Ovary (tissue), 3 donors: Measurements from ENCODE around the gene DRAXIN.

Experiments
- POLR2A ChIP-seq: fragments of 450-650 bp; IDR thresholded peaks from one replicate; pipeline ENCODE4 v1.6.1; 2017; ENCODE audit warnings: antibody characterized with exemption, mild to moderate bottlenecking, moderate library complexity
- TF ChIP-seq, protein P1 (sequence below), 3 donors: fragments of 450-650 bp in 2 of 3; fragments of 200-600 bp in 1 of 3; IDR thresholded peaks; one replicate each; pipeline versions ENCODE4 v1.5.1 to v1.8.0; 2016 to 2022; ENCODE audit warnings: antibody characterized with exemption in 3 of 3, mild to moderate bottlenecking in 1 of 3
- donor health status: DM: no; HTN: no; CAD: no.

DNA sequence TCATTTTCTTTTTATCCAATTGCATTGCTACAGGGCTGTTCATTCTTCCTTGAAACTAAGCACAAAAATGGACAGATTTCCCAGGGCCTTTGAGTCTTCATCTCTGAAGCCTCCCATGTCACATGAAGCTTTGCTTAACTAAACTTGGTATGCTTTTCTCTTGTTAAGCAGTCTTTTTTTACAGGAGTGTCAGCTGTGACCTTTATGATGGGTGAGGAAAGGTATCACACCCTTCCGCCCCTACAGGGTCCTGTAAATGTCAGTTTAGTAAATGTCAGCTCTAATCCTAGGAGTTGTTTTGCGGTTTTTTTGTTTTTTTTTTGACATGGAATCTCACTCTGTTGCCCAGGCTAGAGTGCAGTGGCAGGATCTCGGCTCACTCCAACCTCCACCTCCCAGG is 41.8 kb downstream of the DRAXIN start:
- TF ChIP-seq, protein P1, sequence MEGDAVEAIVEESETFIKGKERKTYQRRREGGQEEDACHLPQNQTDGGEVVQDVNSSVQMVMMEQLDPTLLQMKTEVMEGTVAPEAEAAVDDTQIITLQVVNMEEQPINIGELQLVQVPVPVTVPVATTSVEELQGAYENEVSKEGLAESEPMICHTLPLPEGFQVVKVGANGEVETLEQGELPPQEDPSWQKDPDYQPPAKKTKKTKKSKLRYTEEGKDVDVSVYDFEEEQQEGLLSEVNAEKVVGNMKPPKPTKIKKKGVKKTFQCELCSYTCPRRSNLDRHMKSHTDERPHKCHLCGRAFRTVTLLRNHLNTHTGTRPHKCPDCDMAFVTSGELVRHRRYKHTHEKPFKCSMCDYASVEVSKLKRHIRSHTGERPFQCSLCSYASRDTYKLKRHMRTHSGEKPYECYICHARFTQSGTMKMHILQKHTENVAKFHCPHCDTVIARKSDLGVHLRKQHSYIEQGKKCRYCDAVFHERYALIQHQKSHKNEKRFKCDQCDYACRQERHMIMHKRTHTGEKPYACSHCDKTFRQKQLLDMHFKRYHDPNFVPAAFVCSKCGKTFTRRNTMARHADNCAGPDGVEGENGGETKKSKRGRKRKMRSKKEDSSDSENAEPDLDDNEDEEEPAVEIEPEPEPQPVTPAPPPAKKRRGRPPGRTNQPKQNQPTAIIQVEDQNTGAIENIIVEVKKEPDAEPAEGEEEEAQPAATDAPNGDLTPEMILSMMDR (IDR thresholded peaks at IDR 0.05), result no peak
- no peak for TF ChIP-seq POLR2A
